ENCODE results near the gene AGPAT3.
A peak's percentile ranks its signal among the peaks of the same experiment; 100 is the strongest.

AGPAT3 gene

GRCh38 chr21:43865540-43866259 is 677 bp downstream of the AGPAT3 start:
- DNase-seq, result peak; percentile 49

- DNase-seq, result peak; percentile 68
Measured at GRCh38 chr21:43866260-43866629, 1.2 kb downstream of the AGPAT3 start.

GRCh38 chr21:43866659-43867331 is 1.8 kb downstream of the AGPAT3 start:
- DNase-seq, result no peak

- no peak for DNase-seq
Measured at GRCh38 chr21:43867332-43867703, 2.3 kb downstream of the AGPAT3 start.

GRCh38 chr21:43867948-43868347 is 2.9 kb downstream of the AGPAT3 start:
- DNase-seq, result no peak

GRCh38 chr21:43868461-43868860 is 3.4 kb downstream of the AGPAT3 start:
- DNase-seq, result no peak

- DNase-seq, result no peak
Measured at GRCh38 chr21:43869486-43870325, 4.7 kb downstream of the AGPAT3 start.

- DNase-seq, result no peak
Measured at GRCh38 chr21:43871487-43871886, 6.5 kb downstream of the AGPAT3 start.

- DNase-seq, result no peak
Measured at GRCh38 chr21:43872531-43873197, 7.6 kb downstream of the AGPAT3 start.

GRCh38 chr21:43873673-43874072 is 8.7 kb downstream of the AGPAT3 start:
- DNase-seq, result no peak

GRCh38 chr21:43874085-43874805 is 9.2 kb downstream of the AGPAT3 start:
- no peak for DNase-seq

GRCh38 chr21:43876605-43877004 is 11.6 kb downstream of the AGPAT3 start:
- no peak for DNase-seq

- no peak for DNase-seq
Measured at GRCh38 chr21:43877936-43878575, 13.0 kb downstream of the AGPAT3 start.

GRCh38 chr21:43879348-43880110 is 14.5 kb downstream of the AGPAT3 start:
- no peak for DNase-seq

GRCh38 chr21:43880111-43880985 is 15.3 kb downstream of the AGPAT3 start:
- DNase-seq, result no peak

GRCh38 chr21:43881283-43881682 is 16.3 kb downstream of the AGPAT3 start:
- no peak for DNase-seq

GRCh38 chr21:43881935-43882334 is 16.9 kb downstream of the AGPAT3 start:
- no peak for DNase-seq

GRCh38 chr21:43882952-43883545 is 18.0 kb downstream of the AGPAT3 start:
- DNase-seq, result no peak

- peak; percentile 40 for DNase-seq
Measured at GRCh38 chr21:43884012-43884860, 19.2 kb downstream of the AGPAT3 start.

All from femur (tissue), 1 donor.